GM23338 (cell line): ENCODE data around the gene ANO1. TPM values are rescaled to one million over a fixed set of nuclear protein-coding genes. Genes with fewer than 3 reads are reported as not detected.

Experiments used
- ATAC-seq: fragments of 200-7000 bp; cut with Tn5 transposase; 3 replicates; pipeline ENCODE4 v1.9.1; 2020
- DNase-seq: peaks from one replicate; pipeline ENCODE4 v3.0.0-alpha.2; 2015; ENCODE audit warnings: low spot score
- H2AFZ ChIP-seq: fragments of 200-600 bp; sonication (generic); 2 replicates; pipeline ENCODE4 v1.8.0; 2016; ENCODE audit warnings: antibody characterized with exemption, mild to moderate bottlenecking, moderate library complexity
- H3F3A ChIP-seq: fragments of 200-600 bp; sonication (generic); replicated peaks from 2 replicates; pipeline ENCODE4 v1.8.0; 2017; ENCODE audit warnings: antibody characterized with exemption, mixed run types, low read depth
- H3K27ac ChIP-seq: fragments of 200-600 bp; sonication (generic); 2 replicates; pipeline ENCODE4 v1.6.1; 2016; ENCODE audit warnings: low read depth
- H3K27me3 ChIP-seq: fragments of 200-600 bp; sonication (generic); 2 replicates; pipeline ENCODE4 v1.8.0; 2016; ENCODE audit warnings: mild to moderate bottlenecking, mixed run types, moderate library complexity; ENCODE audit not compliant: insufficient read depth
- H3K36me3 ChIP-seq: fragments of 200-600 bp; sonication (generic); 2 replicates; pipeline ENCODE4 v1.8.0; 2016; ENCODE audit warnings: mild to moderate bottlenecking; ENCODE audit not compliant: insufficient read depth
- H3K4me1 ChIP-seq: fragments of 200-600 bp; sonication (generic); 2 replicates; pipeline ENCODE4 v1.8.0; 2016; ENCODE audit warnings: mild to moderate bottlenecking, moderate library complexity; ENCODE audit not compliant: insufficient read depth
- H3K4me2 ChIP-seq: fragments of 200-600 bp; sonication (generic); 2 replicates; pipeline ENCODE4 v1.7.1; 2017; ENCODE audit warnings: mixed run types
- H3K4me3 ChIP-seq: fragments of 200-600 bp; sonication (generic); 2 replicates; pipeline ENCODE4 v1.6.1; 2016; ENCODE audit warnings: mixed run types
- H3K79me2 ChIP-seq: fragments of 200-600 bp; sonication (generic); replicated peaks from 2 replicates; pipeline ENCODE4 v1.8.0; 2017; ENCODE audit warnings: mild to moderate bottlenecking; ENCODE audit not compliant: insufficient read depth
- H3K9me2 ChIP-seq: fragments of 200-600 bp; sonication (generic); 2 replicates; pipeline ENCODE4 v1.8.0; 2017; ENCODE audit not compliant: insufficient read depth
- H4K20me1 ChIP-seq: fragments of 200-600 bp; sonication (generic); replicated peaks from 2 replicates; pipeline ENCODE4 v1.8.0; 2017; ENCODE audit warnings: mild to moderate bottlenecking; ENCODE audit not compliant: insufficient read depth
- H3K27ac Mint-ChIP-seq: 2 replicates; pipeline ENCODE4 v1.8.0; 2020; ENCODE audit warnings: inconsistent platforms, mild to moderate bottlenecking, moderate library complexity, mixed read lengths
- H3K27me3 Mint-ChIP-seq: 3 replicates; pipeline ENCODE4 v1.8.0; 2022; ENCODE audit warnings: low read depth, mild to moderate bottlenecking, moderate library complexity, mixed read lengths, inconsistent platforms; ENCODE audit not compliant: insufficient read depth, poor library complexity
- H3K36me3 Mint-ChIP-seq: 3 replicates; pipeline ENCODE4 v1.8.0; 2021; ENCODE audit warnings: low read depth, mild to moderate bottlenecking, inconsistent platforms, moderate library complexity, mixed read lengths
- H3K4me1 Mint-ChIP-seq: 3 replicates; pipeline ENCODE4 v1.8.0; 2020; ENCODE audit warnings: mild to moderate bottlenecking, inconsistent platforms, mixed read lengths
- H3K4me3 Mint-ChIP-seq: 3 replicates; pipeline ENCODE4 v1.8.0; 2021; ENCODE audit warnings: moderate library complexity, mild to moderate bottlenecking, inconsistent platforms, mixed read lengths
- H3K9me3 Mint-ChIP-seq: 3 replicates; pipeline ENCODE4 v1.8.0; 2020; ENCODE audit warnings: moderate library complexity, mild to moderate bottlenecking, inconsistent platforms, mixed read lengths
- CREB1 ChIP-seq: fragments of 250-450 bp; sonication (Bioruptor Pico); IDR thresholded peaks from 2 replicates; pipeline ENCODE4 v1.5.0; 2020; ENCODE audit warnings: low read depth, mild to moderate bottlenecking, moderate library complexity
- CTCF ChIP-seq, 2 experiments: fragments of 200-600 bp in 1 of 2; sonication (generic) in 1 of 2; conservative IDR thresholded peaks; 2 replicates each; pipeline versions ENCODE4 v1.5.1 to v1.6.1; 2016 to 2017; ENCODE audit warnings: antibody characterized with exemption in 2 of 2, low read depth in 2 of 2, mild to moderate bottlenecking in 2 of 2, moderate library complexity in 1 of 2
- ETS1 ChIP-seq: IDR thresholded peaks from 2 replicates; pipeline ENCODE4 v1.6.1; 2016; ENCODE audit warnings: antibody characterized with exemption
- EZH2 ChIP-seq: fragments of 200-600 bp; sonication (generic); IDR thresholded peaks from one replicate; pipeline ENCODE4 v1.8.0; 2017; ENCODE audit warnings: antibody characterized with exemption, mild to moderate bottlenecking, low read depth; ENCODE audit not compliant: unreplicated experiment
- EZH2phosphoT487 ChIP-seq: fragments of 200-600 bp; sonication (generic); IDR thresholded peaks from one replicate; pipeline ENCODE4 v1.8.1; 2018; ENCODE audit warnings: antibody characterized with exemption; ENCODE audit not compliant: unreplicated experiment
- JUNB ChIP-seq: IDR thresholded peaks from one replicate; pipeline ENCODE4 v1.6.1; 2016; ENCODE audit warnings: antibody characterized with exemption; ENCODE audit not compliant: unreplicated experiment
- NANOG ChIP-seq: IDR thresholded peaks from 2 replicates; pipeline ENCODE4 v1.6.1; 2016; ENCODE audit warnings: antibody characterized with exemption, borderline replicate concordance
- POLR2AphosphoS5 ChIP-seq: IDR thresholded peaks from 2 replicates; pipeline ENCODE4 v1.6.1; 2016; ENCODE audit warnings: antibody characterized with exemption, low read depth
- STAT1 ChIP-seq: IDR thresholded peaks from one replicate; pipeline ENCODE4 v1.6.1; 2016; ENCODE audit warnings: antibody characterized with exemption; ENCODE audit not compliant: unreplicated experiment
- ZNF114 ChIP-seq: fragments of 250-450 bp; sonication (Bioruptor Pico); IDR thresholded peaks from 2 replicates; pipeline ENCODE4 v1.5.0; 2020; ENCODE audit warnings: mild to moderate bottlenecking, moderate library complexity
- ZNF331 ChIP-seq: fragments of 250-450 bp; sonication (Bioruptor Pico); IDR thresholded peaks from 2 replicates; pipeline ENCODE4 v1.5.0; 2020; ENCODE audit warnings: low read depth, mild to moderate bottlenecking, moderate library complexity
- ZNF462 ChIP-seq: fragments of 250-450 bp; sonication (Bioruptor Pico); IDR thresholded peaks from 2 replicates; pipeline ENCODE4 v1.5.0; 2020; ENCODE audit warnings: mild to moderate bottlenecking, moderate library complexity
- polyA plus RNA-seq: library from polyadenylated mRNA; unstranded; fragments of >200 nt; fragmentation: Nextera tagmentation; extraction: Ambion mirVana; gene quantifications from 2 replicates; pipeline ENCODE4 v1.2.1, GENCODE V29; 2016
- total RNA-seq: library from RNA; depleted of rRNA; stranded (reverse); fragments of >200 nt; shearing (Covaris generic); gene quantifications from 2 replicates; pipeline ENCODE4 v1.2.3, GENCODE V29; 2014

Gene ANO1
- total and polyA plus RNA-seq, 2 experiments from 2014 or later: 1.4 to 3.4 TPM

GRCh38 chr11:70151671-70152070, 73.6 kb downstream of the ANO1 start:
- H2AFZ ChIP-seq: no peak overlapping the region
- no peaks in the 10 kb centered on the region for H3K36me3 ChIP-seq
- no peak overlapping the region for H3K4me3 ChIP-seq
- Mint-ChIP-seq H3K4me3 (no peak overlapping the region), H3K36me3 (no peaks in the 10 kb centered on the region), H3K27me3 (peaks cover 7% of the 10 kb centered on the region), H3K4me1 (peaks cover 4% of the 10 kb centered on the region; the same call in 1 of the 3 replicates), H3K27ac (no peak overlapping the region), H3K9me3 (no peaks in the 10 kb centered on the region)
- no peaks in the 10 kb centered on the region for H3K79me2 ChIP-seq
- H4K20me1 ChIP-seq: no peaks in the 10 kb centered on the region
- H3F3A ChIP-seq: no peaks in the 10 kb centered on the region
- no peak for DNase-seq
- no peak overlapping the region for H3K27ac ChIP-seq
- H3K4me1 ChIP-seq: no peaks in the 10 kb centered on the region
- H3K27me3 ChIP-seq: no peaks in the 10 kb centered on the region
- no peaks in the 10 kb centered on the region for H3K9me2 ChIP-seq
- ATAC-seq: no peak
- no peak for TF ChIP-seq NANOG
- TF ChIP-seq ETS1: no peak
- TF ChIP-seq JUNB: no peak
- TF ChIP-seq STAT1: no peak
- no peak for TF ChIP-seq POLR2AphosphoS5
- no peak for TF ChIP-seq CREB1 (CRISPR knock-in tag)
- no peak for TF ChIP-seq ZNF114
- no peak for TF ChIP-seq EZH2phosphoT487
- TF ChIP-seq EZH2: no peak
- TF ChIP-seq ZNF331 (CRISPR knock-in tag): no peak
- TF ChIP-seq CTCF (conservative IDR thresholded peaks at IDR 0.05; ENCODE audit: low read depth in 2 of 2): no peak
- no peak for TF ChIP-seq ZNF462 (CRISPR knock-in tag)
- H3K4me2 ChIP-seq: no peak overlapping the region
